ENCODE data around the gene JMJD6.
"Not testable (repeated sequence)": the region's sequence is repeated elsewhere in the genome, so short reads cannot be mapped to it uniquely, and the experiment has no call there.

The JMJD6 gene

DNA sequence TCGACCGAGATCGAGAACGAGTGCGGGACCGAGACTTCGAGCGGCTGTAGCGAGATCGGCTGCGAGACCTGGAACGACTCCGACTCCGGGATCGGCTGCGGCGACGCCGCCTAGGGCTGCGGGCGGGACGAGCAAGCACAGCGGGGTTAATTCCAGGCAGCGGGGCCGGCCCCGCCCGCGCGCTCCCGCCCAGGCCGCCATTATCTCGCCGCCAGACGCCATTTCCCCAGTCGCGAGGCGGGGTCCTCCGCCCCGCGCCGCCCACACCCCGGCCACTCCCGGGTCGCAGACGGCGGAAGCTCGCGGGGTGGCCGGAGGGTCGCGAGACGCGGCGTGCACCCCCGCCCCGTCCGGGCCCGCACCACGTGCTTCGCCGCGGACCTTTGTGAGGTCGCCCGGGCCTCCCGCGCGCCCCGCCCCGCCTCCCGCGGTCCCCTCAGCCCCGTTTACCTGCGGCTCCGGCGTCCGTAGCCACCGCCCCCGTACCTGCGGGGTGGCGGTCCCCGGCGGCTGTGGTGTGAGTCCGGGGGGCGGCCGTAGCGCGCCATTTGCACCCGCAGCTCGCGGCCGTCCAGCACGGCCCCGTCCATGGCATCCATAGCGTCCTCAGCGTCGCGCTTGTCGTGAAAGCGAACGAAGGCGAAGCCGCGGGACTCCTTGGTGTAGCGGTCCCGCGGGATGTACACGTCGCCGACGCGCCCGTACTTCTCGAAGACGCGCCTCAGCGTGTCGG, 10.1 kb upstream of the JMJD6 start:
- DNase-seq: peak; percentile 64

DNA sequence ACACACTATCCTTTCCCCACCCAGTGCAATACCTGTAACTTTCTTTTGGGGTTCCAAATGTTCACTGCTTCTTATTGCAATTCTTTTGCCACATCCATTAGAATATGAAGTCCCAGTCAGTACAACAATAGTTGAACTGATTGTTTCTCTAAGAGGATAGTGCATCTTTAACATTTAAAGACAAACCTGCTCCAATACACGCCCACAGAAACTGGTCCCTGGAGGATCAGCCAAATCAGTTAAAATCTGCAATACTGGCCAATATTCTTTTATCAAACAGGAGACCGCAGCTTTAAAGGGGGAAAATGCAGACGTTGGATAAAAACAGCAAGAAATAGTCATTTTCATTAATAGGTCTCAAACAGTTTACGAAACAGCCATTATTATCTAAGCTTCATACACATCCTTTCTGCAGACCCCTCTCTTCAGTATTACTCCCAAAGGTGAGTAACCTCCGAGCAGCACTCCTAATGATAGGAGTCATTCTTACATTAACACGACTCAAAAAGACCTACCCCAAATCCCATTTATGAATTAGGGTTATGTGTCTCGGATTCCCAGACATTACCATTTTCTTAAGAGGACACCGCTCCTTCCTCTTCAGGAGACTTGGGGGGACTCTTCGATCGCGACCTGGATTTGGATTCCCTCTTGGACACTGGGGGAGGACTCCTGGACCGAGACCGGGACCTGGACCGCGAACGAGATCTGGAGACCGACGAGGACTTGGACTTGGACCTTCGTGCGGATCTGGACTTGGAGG, 9.4 kb upstream of the JMJD6 start:
- no peak for DNase-seq

DNA sequence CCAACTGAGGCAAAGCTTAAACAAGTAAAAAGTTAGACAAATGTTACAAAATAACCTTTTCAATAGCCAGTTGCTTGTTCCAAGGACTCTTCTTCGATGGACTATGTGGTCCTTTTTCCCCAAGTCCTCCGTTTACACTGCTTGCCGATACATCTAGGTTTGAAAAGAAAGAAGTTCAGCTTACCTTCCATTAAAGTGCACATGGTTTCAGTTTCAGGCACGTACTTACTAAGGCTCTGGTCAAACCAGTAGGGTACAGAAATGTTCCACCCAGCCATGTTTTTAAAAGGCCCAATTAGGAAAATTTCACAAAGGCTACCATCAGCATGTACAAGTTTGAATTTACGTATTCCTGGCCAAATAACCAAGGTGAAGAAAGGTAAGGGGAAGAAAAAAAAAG, 8.6 kb upstream of the JMJD6 start:
- DNase-seq: peak; percentile 22

DNA sequence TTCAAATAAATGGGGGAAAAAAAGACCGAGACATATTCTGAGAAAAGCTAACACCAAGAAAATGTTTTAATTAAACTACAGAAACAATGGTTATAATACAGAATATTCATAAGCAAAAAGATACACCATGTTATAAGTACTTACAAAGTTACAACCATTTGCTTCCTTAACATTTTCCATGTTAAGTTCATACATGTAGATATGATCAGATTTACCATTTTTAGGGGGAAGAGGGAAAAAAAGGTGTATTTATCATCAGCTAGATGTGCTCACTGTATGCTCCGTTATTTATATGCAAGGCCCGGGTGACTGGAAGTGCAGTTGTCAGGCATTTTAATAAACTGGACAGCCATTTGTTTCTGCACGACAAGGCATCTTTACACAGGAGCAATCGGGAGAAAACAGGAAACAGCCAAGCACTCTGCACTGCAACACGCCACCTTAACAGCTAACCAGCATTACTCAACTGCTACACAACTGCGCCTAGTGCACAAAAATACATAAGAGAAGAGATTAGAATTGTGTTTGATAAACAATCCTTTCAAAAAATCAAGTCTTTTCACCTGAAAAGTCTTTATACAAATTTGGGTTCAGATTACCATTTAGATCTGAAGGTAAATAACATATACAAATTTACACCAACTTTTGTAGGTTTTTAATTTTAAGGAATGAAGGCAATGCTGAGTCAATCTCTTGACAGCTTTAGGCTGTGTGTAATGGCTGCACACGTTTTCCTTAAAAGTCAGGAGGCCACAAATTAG, 7.9 kb upstream of the JMJD6 start:
- DNase-seq: no peak

DNA sequence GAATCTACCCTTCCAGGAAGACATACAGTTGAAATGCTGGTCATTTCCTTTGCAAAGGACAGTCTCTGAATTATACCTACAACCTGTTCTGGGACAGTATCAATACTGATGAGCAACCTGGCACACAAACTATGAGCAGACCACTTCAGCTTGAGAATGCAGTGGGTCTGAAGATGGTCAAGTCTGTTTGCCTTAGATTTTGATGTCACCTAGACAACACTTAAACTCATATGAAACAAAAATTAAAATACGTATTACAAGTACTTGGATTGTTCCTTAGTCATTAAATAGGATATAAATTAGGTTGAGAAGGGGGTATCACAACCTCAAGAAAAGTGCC, 7.2 kb upstream of the JMJD6 start:
- no peak for DNase-seq

DNA sequence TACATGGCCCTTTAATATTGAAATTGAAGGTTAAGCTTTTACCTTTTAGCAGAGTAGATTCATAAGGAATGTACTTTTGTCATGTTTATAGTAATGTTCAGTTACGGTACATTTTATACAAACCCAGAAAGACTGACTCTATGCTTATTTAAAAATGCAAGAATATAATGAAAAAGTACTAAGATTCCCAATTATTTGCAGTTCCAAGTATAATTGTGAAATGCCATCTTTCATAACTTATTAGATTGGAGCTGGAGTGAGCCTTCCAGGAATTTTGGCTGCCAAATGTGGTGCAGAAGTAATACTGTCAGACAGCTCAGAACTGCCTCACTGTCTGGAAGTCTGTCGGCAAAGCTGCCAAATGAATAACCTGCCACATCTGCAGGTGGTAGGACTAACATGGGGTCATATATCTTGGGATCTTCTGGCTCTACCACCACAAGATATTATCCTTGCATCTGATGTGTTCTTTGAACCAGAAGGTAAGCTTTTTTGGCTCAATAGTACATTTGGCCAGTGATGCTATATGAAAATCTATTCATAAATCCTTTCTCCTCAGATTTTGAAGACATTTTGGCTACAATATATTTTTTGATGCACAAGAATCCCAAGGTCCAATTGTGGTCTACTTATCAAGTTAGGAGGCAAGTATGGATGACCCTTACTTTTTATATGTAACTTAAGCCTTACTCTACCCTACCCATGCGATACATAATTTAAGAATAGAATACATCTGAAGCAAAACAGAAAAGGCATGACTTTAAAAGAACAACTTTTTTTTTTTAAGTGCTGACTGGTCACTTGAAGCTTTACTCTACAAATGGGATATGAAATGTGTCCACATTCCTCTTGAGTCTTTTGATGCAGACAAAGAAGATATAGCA, 6.6 kb upstream of the JMJD6 start:
- DNase-seq: no peak

DNA sequence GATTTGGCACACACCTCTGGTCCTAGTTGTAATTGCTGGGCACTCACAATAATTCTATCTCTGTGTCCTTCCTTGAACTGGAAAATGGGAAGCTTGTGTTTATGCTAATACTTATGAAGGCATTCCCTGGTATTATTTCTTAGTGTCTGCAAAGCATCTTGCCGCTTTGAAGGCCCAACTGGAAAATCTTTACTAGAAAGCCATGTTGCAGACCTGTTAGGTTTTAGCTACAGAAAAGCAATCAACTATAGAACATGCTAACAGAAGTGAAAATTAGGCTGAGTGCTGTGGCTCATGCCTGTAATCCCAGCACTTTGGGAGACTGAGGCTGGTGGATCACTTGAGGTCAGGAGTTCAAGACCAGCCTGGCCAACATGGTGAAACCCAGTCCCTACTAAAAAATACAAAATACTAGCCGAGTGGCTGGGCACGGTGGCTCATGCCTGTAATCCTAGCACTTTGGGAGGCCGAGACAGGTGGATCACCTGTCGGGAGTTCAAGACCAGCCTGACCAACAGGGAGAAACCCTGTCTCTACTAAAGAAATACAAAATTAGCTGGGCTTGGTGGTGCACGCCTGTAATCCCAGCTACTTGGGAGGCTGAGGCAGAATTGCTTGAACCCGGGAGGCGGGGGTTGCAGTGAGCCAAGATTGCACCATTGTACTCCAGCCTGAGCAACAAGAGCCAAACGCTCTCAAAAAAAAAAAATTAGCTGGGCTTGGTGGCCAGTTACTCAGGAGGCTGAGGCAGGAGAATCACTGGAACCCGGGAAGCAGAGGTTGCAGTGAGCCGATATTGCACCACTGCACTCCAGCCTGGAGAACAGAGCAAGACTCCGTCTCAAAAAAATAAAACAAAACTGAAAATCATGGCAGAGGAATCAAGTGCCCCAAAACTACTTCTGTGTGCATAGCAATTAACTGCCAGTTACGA, 5.7 kb upstream of the JMJD6 start:
- DNase-seq: not testable (repeated sequence)

DNA sequence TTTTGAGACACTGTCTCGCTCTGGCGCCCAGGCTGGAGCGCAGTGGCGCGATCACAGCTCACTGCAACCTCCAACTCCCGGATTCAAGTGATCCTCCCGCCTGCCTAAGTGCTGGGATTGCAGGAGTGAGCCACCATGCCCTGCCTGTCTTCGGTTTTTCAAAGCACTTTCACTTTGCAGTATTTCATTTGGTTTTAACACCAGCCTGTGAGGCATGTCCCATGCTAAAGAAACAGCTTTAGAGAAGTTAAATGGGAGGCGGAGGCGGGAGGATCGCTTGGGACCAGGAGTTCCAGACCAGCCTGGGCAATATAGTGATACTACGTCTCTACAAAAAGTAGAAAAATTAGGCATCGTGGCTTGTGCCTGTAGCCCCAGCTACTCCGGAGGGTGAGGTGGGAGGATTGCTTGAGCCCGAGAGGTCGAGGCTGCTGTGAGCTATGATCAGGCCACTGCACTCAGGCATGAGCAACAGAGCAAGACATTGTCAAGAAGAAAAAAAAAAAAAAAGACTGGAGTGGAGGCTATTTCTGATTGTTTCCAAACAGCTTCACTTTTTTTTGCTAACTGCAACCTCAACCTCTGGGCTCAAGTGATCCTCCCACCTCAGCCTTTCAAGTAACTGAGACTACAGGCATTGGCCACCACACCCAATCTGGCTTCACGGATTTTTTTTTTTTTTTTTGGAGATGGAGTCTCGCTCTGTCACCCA, 1.5 kb upstream of the JMJD6 start:
- DNase-seq: no peak

DNA sequence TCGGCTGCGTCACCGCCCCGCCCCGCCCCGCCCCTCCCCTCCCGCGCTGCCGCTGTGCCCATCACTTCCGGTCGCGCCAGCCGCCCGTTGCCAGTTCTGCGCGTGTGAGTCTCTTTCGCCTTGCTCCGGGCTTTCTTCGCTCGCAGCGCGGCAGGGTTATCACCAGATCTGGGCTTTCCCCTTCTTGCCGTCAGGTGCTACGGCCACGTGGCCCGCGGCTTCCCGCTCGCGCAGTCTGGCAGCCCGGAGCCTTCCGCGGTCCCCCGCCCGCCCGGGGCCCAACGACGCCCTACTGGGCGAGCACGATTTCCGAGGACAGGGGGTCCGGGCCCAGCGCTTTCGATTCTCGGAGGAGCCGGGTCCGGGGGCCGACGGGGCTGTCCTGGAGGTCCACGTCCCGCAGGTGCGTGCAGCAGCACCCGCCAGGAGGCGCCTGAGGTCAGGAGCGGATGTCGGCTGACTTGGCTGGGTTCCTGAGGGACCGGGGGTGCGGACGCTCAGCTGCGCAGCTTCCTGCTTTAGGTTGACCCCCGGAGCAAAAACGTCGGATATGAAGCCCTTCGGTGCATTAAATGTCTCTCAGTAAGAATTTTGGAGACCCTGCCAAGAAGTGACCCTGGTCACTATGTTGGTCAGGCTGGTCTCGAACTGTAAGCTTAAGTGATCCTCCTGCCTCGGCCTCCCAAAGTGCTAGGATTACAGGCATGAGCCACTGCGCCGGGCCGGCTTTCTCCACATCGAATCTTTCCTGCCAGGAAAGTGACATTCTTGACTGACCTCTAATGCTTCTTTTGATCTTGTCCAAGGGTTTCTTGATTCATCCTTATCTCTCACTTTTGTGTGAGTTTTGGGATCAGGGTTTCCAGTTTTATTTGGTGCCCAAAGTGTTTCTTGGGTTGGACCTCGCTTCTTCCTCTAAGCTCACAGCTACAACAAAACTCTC, 641 bp upstream of the JMJD6 start, which contains the start of gene METTL23:
METTL23 (plus strand) TSS at position 64 of the 943 bp plus-strand sequence. CDS start 2,872 bp downstream, outside the sequence.
- peak; percentile 72 for DNase-seq

DNA sequence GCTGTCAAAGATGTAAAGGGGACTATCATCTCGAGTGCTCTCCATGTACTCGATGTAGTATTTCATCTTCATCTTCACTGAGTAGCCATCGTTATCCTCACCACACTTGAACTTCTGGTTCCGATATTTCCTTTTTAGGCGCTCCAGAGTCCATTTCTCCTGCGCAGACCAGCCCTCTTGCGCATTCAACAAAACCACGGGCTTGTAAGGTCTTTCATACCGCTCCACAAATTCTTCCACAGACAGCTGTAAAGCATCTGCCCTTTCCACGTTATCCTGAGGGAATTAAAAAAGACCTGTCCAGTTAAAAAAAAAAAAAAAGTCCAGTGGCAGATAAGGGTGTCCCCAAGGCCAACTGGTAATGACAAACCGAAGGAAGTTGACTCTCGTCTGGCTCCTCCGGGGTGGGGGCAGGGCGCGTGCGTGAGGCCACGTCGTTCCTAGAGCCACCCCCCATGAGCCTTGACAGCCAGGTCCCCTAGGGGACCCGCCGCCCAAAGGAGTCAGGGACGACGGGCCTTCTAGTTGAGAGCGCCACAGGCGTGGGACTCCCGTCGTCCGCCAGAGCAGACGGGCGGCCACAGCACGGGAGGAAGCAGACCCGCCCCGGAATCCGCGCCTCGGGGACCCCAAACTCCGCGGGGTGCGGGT, 701 bp downstream of the JMJD6 start:
- peak; percentile 67 for DNase-seq

DNA sequence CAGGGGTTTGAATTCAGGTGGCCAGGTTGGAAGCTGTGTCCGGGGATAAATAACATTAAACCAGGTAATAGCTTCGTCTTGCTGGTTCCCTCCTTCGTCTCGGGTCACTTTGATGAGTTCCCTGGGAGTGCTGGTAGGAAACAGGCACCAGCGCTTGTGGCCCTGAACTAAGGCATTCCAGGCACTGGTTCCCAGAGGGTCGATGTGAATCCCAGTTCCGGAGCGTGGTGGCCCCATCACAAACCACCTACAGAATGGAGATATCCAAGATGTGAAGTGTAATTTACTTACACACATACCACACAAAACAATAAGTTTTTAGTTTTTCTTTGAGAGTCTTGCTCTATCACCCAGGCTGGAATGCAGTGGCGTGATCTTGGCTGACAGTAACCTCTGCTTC, 2.6 kb downstream of the JMJD6 start:
- DNase-seq: no peak

DNA sequence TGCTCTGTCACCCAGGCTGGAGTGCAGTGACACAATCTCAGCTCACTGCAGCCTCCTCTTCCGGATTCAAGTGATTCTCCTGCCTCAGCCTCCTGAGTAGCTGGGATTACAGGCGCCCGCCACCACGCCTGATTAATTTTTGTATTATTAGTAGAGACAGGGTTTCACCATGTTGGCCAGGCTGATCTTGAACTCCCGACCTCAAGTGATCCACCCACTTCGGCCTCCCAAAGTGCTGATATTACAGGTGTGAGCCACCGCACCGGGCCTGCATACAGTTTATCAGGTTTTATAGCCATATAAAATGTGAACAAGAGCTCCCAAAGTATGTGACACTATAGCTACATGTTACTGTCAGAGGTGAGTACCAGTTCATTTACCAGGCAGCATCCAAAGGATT, 3.4 kb downstream of the JMJD6 start:
- not testable (repeated sequence) for DNase-seq

DNA sequence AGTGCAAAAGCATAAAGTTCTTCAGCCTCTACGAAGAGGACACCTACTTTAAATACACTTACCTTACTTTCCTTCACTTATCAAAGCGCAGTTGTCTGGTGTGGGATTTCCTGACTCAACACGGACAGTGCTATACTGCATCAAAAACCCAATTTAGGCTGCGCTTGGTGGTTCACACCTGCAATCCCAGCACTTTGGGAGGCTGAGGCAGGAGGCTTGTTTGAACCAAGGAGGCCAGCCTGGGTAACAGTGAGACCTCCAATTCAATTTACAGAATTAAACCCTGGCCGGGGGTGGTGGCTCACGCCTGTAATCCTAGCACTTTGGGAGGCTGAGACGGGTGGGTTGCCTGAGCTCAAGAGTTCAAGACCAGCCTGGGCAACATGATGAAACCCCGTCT, 4.1 kb downstream of the JMJD6 start:
- DNase-seq: no peak

DNA sequence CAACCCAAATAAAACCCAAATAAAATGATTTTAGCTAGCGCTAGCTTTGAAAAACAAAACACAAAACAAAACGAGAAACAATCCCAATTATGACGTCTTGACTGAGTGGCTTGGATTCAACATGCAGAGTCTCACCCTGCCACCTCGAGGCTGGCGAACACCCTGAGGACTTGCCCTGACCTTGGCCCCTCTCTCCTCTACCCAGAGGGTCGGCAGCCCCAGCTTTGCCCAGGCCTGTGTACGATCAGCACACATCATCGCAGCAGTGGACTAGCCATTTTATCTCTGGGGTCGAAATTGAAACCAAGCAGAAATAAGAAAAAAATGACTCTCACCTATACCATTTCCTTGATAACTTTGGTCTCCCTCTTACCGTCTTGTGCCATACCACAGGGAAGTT, 4.9 kb downstream of the JMJD6 start:
- no peak for DNase-seq

DNA sequence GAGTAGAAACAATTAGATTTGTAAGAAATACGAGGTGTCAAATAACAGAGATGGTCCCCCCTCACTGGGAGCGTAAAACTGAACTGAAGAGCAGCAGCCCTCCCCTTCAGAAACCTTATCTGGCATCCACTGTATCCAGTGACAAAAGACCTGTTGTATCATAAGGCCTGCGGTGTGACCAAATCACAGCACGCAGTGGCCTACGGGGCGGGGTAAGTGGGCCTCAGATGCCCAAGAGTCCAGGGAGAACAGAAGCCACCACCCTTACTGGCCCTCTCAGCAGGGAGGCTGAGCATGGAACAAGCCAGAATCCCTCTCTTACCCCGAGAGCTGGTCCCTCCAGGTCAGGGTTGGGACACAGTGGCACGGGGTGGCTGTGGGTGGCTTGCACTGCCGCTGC, 5.5 kb downstream of the JMJD6 start:
- DNase-seq: no peak

DNA sequence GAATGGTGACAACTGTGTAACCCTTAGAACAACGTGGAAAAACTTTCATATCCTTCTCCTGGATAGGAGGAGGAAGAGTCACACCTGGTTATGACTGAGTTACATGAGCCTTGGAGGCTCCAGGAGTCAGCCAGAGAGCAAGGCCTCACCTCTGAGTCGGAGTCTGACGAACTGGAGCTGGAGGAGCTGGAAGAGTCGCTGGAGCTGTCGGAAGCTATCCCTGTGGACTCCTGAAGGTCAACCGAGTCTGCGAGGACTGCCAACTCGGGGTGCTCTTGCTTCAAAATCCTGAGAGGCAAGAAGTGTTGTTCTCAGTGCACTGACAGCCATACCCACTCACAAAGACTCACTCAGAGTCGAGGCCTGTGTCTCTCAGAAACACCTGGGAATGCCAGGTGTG, 6.2 kb downstream of the JMJD6 start:
- DNase-seq: no peak

DNA sequence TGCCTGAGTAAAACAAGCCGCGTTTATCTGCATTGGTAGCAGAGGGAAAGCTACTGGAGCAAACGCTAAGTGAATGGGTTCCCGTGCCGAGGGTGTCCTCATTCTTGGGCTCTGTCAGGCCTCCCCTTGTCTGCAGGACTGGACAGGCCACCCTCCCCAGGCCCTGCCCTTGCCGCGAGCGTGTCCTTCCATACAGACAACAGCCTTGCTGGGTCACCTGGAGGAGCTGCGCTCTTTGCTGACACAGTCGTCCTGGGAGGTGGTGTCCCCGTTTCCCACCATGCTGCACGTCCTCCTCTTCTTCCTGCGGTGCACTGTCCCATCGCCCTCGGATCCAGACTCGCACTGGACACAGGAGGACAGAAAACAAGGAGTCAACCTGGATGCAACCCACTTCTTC, 7.9 kb downstream of the JMJD6 start:
- no peak for DNase-seq

DNA sequence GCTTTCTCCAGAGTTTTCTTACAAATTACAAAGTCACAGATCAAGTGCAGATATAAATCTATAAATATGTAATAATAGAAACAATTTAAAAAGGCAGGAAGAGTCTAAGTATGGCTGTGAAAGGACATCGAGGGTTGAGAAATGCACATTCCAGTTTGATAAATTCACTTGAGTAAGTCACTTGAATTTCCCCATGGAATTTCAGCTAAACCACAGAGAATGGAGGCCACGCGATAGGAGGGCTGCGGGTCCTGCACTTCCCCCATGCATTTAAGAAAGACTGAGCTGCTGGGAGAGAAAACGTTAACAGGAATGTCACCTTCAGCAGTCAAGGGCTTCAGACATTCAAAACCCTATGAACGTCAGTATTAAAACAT, 9.6 kb downstream of the JMJD6 start:
- peak; percentile 94 for DNase-seq
